T-helper 2 cell treated with Interferon-gamma antibody and Interleukin-4, amounts not matched to agents 100 ng/mL and 5 ng/mL, for 36 hours (primary cell): ENCODE data around the gene PTGDS. TPM values are rescaled to one million over a fixed set of nuclear protein-coding genes. Genes with fewer than 3 reads are reported as not detected.

ENCODE experiments used
- intact Hi-C: fragments of 100-400 bp; cut with micrococcal nuclease; formaldehyde crosslinking; loops from one replicate; pipeline ENCODE4 v1.15.1; 2023
- total RNA-seq: library from RNA; stranded (reverse); gene quantifications from 2 replicates; pipeline ENCODE4 v1.2.3, GENCODE V29; 2022

The PTGDS gene
- total RNA-seq, 1 donor from 2014 or later, result 6.5 TPM

GRCh38 chr9:137007108-137007815 lies 30.0 kb downstream of the PTGDS start:
- intact Hi-C loops, result no loop called here

- intact Hi-C loops, result no loop called here
Observed at GRCh38 chr9:137007816-137008270, 30.5 kb downstream of the PTGDS start.

- intact Hi-C loops, result no loop called here
Observed at GRCh38 chr9:137008312-137008711, 31.0 kb downstream of the PTGDS start.

GRCh38 chr9:137009217-137009616 lies 31.9 kb downstream of the PTGDS start:
- intact Hi-C loops, result no loop called here

- intact Hi-C loops, result no loop called here
Observed at GRCh38 chr9:137009938-137010732, 32.8 kb downstream of the PTGDS start.

GRCh38 chr9:137011156-137011555 lies 33.9 kb downstream of the PTGDS start:
- intact Hi-C loops, result no loop called here

GRCh38 chr9:137011907-137012675 lies 34.8 kb downstream of the PTGDS start:
- intact Hi-C loops, result no loop called here

- intact Hi-C loops, result no loop called here
Observed at GRCh38 chr9:137012694-137013570, 35.6 kb downstream of the PTGDS start.

GRCh38 chr9:137013571-137013940 lies 36.3 kb downstream of the PTGDS start:
- intact Hi-C loops, result no loop called here

GRCh38 chr9:137014166-137014565 lies 36.9 kb downstream of the PTGDS start:
- intact Hi-C loops, result no loop called here

GRCh38 chr9:137014776-137015539 lies 37.7 kb downstream of the PTGDS start:
- intact Hi-C loops, result no loop called here

- intact Hi-C loops, result no loop called here
Observed at GRCh38 chr9:137015540-137015930, 38.2 kb downstream of the PTGDS start.

- intact Hi-C loops, result no loop called here
Observed at GRCh38 chr9:137015976-137016375, 38.7 kb downstream of the PTGDS start.

GRCh38 chr9:137016436-137016835 lies 39.1 kb downstream of the PTGDS start:
- intact Hi-C loops, result no loop called here

- intact Hi-C loops, result no loop called here
Observed at GRCh38 chr9:137017071-137017470, 39.8 kb downstream of the PTGDS start.

GRCh38 chr9:137017791-137018497 lies 40.6 kb downstream of the PTGDS start:
- intact Hi-C loops, result no loop called here

- intact Hi-C loops, result no loop called here
Observed at GRCh38 chr9:137018761-137019559, 41.7 kb downstream of the PTGDS start.

- intact Hi-C loops, result no loop called here
Observed at GRCh38 chr9:137019891-137020683, 42.8 kb downstream of the PTGDS start.
